ENCODE measurements around the gene DERA.
A peak's percentile ranks its signal among the peaks of the same experiment; 100 is the strongest.
"Not testable (repeated sequence)": the region's sequence is repeated elsewhere in the genome, so short reads cannot be mapped to it uniquely, and the experiment has no call there.

Gene DERA

GRCh38 chr12:15963271-15963670 lies 52.1 kb downstream of the DERA start:
- no peak for DNase-seq (ENCODE audit: low read depth, low spot score)

GRCh38 chr12:15966426-15966825 lies 55.3 kb downstream of the DERA start:
- DNase-seq (ENCODE audit: low read depth, low spot score), result no peak

GRCh38 chr12:15967053-15967452 lies 55.9 kb downstream of the DERA start:
- DNase-seq (ENCODE audit: low read depth, low spot score), result not testable (repeated sequence)

- no peak for DNase-seq (ENCODE audit: low read depth, low spot score)
Measured at GRCh38 chr12:15971211-15971610, 60.1 kb downstream of the DERA start.

- no peak for DNase-seq (ENCODE audit: low read depth, low spot score)
Measured at GRCh38 chr12:15972894-15973293, 61.8 kb downstream of the DERA start.

GRCh38 chr12:15977999-15978951 lies 67.1 kb downstream of the DERA start:
- no peak for DNase-seq (ENCODE audit: low read depth, low spot score)

GRCh38 chr12:15979096-15980092 lies 68.3 kb downstream of the DERA start:
- no peak for DNase-seq (ENCODE audit: low read depth, low spot score)

- no peak for DNase-seq (ENCODE audit: low read depth, low spot score)
Measured at GRCh38 chr12:15982071-15982470, 70.9 kb downstream of the DERA start.

GRCh38 chr12:15982471-15982870 lies 71.3 kb downstream of the DERA start:
- no peak for DNase-seq (ENCODE audit: low read depth, low spot score)

GRCh38 chr12:15982921-15983320 lies 71.8 kb downstream of the DERA start:
- DNase-seq (ENCODE audit: low read depth, low spot score), result no peak

- no peak for DNase-seq (ENCODE audit: low read depth, low spot score)
Measured at GRCh38 chr12:15984097-15984800, 73.1 kb downstream of the DERA start.

- DNase-seq (ENCODE audit: low read depth, low spot score), result no peak
Measured at GRCh38 chr12:15984963-15985362, 73.8 kb downstream of the DERA start.

GRCh38 chr12:15987696-15988095 lies 76.6 kb downstream of the DERA start:
- DNase-seq (ENCODE audit: low read depth, low spot score), result no peak

GRCh38 chr12:15988983-15989755 lies 78.0 kb downstream of the DERA start:
- no peak for DNase-seq (ENCODE audit: low read depth, low spot score)

GRCh38 chr12:15995801-15996200 lies 84.7 kb downstream of the DERA start:
- no peak for DNase-seq (ENCODE audit: low read depth, low spot score)

GRCh38 chr12:15996254-15996653 lies 85.1 kb downstream of the DERA start:
- DNase-seq (ENCODE audit: low read depth, low spot score), result peak; percentile 17

- DNase-seq (ENCODE audit: low read depth, low spot score), result no peak
Measured at GRCh38 chr12:15996948-15997347, 85.8 kb downstream of the DERA start.

- DNase-seq (ENCODE audit: low read depth, low spot score), result no peak
Measured at GRCh38 chr12:15997910-15998309, 86.8 kb downstream of the DERA start.

- no peak for DNase-seq (ENCODE audit: low read depth, low spot score)
Measured at GRCh38 chr12:16002880-16003279, 91.7 kb downstream of the DERA start.

- no peak for DNase-seq (ENCODE audit: low read depth, low spot score)
Measured at GRCh38 chr12:16003460-16003859, 92.3 kb downstream of the DERA start.

GRCh38 chr12:16006752-16007151 lies 95.6 kb downstream of the DERA start:
- no peak for DNase-seq (ENCODE audit: low read depth, low spot score)

Measured in iPS DF 19.7 (cell line).